Measurements from ENCODE around the gene KCNH3.

The KCNH3 gene

DNA sequence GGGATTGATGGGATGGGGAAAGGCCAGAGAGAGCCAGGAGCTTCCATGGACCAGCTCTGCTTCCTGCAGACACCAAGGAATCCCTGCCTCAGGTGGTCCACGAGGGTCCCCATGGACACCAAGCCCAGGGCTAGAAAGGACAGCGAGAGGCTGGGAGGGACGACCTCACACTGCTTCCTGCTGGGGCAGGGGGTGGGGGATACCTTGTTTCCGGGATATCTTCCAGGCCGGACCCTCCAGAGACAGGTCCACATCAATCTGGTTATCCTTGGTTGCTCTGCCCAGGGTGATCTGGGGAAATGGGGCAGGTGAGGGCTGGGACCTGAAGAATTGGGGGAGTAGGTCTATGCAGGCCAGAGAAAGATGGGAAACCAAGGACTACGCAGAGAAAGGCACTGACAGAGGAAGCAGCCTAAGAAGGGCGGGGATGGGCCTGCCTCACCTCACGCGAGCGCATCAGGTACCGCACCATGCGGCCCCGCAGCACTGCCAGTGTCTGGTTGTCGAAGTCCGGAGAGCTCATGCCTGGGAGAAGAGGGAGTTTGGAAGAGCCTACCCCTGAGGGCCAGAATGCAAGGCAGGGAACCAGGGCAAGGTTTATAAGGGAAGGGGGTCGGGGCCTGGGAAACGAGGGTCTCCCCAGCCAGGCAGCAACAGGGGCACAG lies 20.3 kb downstream of the KCNH3 start:
- DNase-seq (ENCODE audit: low read depth in 1 of 2, low spot score in 1 of 2): no peak

DNA sequence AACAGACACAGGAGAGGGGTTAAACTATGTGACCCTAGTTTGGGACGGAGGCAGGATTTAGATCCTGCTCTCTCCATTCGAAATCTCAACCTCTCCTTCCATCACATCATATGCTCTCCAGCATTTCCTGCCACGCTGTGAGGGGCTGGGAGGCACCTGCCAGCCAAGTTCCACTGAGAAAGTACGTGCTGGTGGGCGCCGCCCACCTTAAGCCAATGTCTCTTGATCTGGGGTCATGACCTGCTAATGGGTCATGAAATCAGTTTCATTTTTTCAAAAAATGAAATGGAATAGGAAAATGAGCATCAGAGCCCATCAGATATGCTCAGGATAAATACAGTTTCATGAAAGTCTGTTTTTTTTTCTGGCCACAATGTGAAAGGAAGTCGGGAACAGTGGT lies 21.9 kb downstream of the KCNH3 start:
- no peak for DNase-seq (ENCODE audit: low read depth in 1 of 2, low spot score in 1 of 2)

DNA sequence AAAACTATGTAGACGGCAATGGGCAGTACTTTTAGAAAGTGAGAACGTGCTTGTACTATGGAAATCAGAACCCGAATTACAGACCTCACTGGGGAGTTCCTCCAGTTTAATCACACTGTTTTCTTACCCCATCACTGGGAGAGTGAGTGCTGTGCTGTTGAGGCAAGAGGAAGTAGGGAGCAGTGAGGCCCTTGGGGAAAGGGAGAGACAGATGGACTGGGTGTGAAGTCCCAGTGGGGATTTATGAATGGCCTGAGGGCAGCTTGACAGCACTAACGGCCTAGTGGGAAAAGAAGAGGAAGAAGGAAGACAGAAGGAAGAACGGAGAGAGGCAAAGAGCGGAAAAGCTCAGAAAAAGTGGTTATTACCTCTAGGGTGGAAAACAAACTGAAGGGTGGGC lies 23.4 kb downstream of the KCNH3 start:
- no peak for DNase-seq (ENCODE audit: low read depth in 1 of 2, low spot score in 1 of 2)

DNA sequence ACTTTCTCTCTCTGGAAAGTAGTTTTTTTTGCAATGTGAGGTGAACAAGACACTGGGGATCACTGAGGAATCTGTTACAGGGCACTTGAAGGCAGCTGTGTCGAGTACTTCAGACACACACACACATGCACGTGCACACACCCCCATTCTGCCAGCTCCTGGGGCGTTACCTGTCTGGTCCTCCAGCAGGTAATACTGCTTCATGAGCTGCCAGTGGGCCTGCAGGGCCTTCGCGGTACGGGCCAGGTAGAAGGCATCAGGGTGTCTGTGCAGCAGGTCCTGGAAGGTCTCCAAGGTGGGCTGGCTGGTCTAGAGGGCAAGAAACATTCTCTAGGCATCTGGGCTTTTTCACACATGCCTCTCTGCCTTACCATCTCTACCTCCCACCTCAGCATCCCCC lies 24.0 kb downstream of the KCNH3 start:
- DNase-seq (ENCODE audit: low read depth in 1 of 2, low spot score in 1 of 2): no peak

DNA sequence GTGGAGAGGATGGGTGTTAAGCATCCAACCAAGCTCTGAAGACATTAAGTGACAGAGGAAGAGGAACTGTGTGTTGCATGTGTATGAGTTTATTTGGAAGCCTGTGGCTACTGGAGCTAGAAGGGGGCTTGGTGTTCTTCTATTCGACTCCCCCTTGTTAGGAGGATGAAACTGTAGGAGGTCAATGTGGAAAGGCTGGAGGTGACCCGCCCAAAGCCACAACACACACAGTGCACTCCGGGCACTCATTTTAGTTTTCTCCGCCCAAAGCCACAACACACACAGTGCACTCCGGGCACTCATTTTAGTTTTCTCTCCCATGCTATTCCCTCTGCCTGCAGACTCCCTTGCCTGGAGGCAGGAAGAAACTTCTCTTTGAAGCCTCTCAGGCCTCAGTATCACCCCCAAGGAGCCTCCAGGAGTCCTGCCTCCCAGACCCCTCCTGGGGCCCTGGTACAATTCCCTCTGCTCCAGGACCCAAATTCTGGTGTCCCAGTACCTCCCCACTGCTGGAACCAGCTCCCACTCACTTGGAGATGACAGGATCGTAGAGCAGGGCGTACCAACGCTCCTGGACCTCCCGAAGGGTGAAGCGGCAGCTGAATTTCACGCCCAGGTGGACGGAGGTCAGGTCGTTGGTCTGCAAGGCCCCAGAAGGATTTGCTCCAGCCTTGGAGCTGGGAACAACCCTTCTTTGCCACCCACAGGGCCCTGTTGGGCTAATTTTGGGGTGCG lies 25.3 kb downstream of the KCNH3 start:
- no peak for DNase-seq (ENCODE audit: low read depth in 1 of 2, low spot score in 1 of 2)

DNA sequence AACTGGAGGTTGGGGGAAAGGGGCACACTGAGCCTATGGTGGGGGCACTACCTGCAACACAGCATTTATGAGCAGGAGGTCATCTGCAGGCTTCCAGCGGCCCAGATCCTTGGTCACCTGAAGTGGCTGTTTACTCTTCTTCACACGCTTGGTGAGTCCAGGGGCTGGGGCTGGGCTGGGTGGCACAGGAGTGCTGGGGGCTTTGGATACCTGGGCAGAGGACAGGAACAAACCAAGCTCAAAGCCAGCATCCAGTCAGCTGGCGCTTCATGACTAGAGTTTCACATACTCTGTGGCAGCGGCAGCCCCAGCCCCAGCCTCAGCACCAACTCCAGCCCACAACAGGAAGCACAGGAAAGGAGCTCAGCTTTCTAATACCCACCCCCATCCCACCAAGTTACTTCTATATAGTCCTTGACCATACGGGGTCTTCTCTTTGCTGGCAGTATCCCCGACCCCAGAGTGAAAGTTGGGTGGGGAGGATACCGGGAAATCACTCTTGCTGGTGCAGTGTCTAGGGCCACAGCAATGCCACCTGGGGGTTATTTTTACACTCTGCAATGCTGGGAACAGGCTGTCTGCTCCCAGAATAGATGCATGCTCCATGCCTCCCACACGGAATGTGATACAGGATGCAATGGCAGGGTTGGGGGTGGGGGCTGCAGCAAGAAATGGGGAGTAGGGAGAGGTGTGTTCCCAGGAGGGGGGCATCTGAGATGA lies 26.0 kb downstream of the KCNH3 start:
- no peak for DNase-seq (ENCODE audit: low read depth in 1 of 2, low spot score in 1 of 2)

DNA sequence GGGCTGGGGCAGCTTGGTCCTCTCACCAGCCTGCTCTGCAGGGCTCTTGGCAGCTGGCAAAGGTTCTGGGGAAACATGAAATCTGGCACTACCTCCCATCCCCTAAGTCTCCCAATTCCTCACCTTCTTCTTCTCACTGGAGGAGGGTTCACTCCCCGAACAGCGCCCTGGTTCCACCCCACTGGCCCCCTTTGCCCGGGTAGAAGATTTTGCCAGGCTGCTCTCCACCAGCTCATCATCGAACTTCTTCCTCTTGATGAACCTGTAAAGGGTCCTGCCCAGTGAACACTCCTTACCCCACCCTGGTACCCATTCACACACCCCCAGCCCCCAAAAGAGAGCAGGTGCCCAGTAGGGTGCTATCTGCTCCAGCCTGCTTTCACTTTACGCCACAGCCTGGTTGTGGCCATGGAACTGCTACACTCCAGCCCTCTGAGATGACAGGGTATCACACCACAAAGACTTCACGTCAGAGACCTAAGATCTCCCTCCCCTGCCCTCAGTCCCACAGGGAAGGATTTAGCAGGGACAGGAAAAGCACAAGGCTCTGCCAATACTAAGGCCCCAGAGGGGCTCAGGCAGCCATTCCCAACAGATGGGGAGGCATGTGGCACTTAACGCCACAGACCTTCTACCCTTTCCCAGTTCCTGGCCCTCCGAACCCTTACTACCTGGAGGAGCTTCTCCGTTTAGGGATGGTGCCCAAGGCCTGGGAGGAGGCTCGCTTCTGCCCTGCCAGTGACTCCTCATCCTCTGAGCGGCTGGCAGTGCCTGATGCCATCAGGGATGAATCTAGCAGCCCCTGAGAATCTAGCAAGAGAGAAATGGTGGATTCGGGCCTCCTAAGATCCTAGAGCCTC lies 26.8 kb downstream of the KCNH3 start:
- DNase-seq (ENCODE audit: low read depth in 1 of 2, low spot score in 1 of 2): no peak

DNA sequence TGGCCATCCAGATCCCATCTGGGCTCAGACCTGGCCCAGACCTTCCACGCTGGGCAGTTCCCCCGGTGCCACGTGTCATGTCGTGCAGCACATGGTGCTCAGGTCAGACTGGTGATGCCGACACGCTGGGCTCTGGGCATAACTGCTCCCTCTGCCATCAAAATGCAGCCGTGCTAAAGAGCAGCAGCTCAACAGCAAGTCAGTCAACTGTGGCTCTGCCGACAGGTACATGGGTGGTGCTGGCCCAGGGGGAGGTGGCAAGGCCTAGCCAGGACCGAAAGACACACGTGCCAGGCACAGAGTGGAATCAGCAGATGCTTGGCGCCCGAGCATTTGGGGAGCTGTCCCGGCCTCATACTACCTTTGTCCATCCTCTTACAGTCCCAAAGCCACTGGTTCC lies 27.5 kb downstream of the KCNH3 start:
- no peak for DNase-seq (ENCODE audit: low read depth in 1 of 2, low spot score in 1 of 2)

DNA sequence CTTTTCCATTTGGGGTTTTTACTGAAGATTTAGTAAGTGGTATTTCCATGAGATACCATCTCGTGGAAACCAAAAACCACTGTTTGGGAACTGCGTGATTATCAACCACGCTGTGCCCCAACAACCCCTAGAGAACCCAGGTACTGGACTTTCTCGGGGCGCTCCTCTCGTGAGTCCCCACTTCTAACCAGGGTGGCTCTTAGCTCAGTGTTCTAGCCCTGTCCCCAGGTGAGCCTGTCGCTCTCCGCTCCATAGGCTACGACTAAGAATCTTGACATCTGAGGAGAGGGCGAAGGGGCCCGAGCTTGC lies 28.4 kb downstream of the KCNH3 start:
- DNase-seq (ENCODE audit: low read depth in 1 of 2, low spot score in 1 of 2): no peak

DNA sequence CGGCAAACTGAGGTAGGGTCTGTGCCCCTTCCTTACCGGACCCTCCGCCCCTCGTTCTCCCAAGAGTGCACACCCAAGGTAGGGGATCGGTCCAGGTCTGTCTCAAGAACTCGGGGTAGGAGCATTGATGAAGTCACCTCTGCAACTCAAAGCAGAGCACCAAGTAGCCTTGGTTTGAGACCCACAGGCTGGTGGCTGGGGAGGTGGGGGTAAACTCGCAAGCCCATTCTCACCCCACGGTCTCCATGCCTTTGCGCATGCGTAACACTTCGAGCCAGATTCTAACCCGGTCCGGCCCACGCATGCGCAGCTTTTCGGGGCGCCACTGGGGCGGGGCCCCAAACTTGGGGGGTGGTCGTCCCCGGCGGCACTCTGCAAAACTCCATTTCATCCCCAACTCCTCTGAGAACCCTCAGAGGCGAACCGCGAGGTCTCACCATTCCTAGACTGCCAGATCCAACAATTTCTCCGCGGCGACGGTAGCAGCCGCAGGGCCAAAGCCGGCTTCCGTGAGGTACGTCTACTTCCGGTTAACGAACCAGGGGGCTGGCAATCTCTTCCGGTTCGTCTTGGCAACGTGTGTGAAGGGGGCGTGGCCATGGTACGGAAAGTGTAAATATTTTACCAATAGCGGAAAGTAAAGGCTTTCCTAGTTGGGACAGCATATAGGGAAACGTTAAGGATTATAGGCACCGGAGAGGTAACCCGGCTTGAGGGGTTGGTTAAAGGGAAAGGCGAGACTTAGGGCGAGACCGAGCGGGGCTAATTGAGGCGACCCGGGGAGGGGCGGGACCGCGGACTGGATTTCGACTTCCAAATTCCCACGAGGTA lies 29.0 kb downstream of the KCNH3 start, which contains the start of gene MCRS1:
Gene MCRS1, minus strand, starts transcription at position 532 of the 831 bp plus-strand sequence. CDS start 1,411 bp downstream, outside the sequence.
- DNase-seq (ENCODE audit: low read depth in 1 of 2, low spot score in 1 of 2): peak; percentile 75 to 81

DNA sequence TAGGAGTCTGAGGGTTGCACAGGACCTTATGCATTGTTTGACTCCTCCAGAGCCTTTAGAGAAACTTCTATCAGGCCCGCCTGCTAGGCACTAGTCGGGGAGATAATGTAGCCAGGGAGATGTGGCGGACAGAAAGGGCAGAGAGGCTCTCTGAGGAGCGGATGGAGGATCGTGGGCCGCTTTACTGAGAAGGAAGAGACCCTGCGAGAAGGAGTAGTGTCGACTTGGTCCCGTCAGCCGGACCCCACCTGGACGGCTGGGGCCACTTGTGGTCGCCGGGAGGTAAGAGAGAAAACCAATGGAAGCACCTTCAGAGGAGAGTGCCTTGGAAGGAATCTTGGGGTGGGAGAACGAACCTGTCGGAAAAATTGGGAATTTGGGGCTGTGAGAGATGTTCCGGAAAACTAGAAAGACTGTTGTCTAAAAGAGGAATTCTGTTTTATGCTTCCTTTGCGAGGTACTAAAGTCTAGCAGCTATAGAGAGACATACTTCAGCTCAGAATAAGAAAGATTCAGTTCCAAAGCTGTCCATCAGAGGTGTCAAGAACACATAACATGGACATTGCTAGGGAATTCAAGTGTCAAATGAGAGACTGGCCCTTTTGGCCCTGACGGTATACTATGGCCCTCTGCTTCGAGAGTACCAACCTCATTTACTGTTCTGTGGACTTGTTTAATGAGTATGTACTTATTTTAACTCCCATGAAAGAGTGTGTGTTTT lies 29.8 kb downstream of the KCNH3 start:
- no peak for DNase-seq (ENCODE audit: low read depth in 1 of 2, low spot score in 1 of 2)

DNA sequence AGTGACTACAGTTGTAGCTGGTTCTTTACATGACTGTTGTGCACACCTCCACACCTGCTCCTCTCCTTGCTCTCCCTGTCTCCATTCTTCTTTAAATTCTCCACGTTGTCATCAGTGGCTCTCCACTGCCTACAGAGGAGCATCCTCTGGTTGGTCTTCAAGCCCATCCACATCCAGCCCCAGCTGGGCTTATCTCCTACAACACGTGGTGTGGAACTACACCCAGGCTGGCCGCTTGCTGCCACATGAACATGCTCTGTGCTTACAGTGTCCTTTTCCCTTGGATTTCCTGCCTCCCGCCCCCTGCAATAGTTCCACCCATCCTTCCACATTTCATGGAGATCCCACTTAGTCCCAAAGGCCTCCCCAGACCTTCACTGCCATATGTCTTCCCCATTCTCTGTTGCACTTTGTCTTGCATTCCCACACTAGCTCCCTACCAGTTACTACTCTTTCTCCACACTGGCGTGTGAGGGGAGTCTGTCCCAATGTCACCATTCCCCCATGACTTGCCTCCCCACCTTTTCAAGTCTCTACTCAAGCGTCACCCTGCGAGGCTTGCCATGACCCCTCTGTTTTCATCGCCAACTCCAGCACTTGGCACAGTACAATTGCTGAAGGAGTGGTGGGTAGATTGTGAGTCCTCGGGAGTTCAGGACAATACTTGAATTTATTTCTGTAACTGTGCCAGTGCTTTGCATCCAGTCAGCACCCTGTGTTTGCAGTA lies 38.9 kb downstream of the KCNH3 start:
- no peak for DNase-seq (ENCODE audit: low read depth in 1 of 2, low spot score in 1 of 2)

DNA sequence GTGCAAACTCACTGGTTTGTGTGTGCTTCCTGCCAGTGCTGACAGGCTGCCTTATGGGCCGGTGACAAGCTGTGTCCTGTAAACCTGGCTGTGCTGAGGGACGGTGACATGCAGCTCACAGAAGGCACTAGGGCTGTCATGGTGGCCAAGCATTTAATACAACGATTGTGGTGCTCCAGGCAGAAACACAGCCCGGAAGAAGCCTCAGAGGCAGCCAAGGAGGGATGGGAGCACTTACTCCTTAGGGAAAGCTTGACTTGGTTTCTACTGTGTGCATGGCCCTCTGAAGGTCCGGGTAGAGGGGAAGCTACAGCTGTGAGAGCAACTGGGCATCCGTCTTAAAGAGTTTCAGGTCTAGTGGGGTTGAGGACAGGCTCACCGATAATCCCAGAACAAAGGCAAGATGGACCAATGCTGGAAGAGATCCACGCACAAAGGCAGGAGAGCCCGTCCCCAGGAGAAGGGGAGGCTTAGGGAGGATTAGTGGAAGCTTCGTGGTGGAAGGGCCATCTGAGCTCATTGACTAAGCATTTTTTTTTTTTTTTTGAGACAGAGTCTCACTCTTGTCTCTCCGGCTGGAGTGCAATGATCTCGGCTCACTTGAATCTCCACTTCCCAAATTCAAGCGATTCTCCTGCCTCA lies 39.8 kb downstream of the KCNH3 start:
- DNase-seq (ENCODE audit: low read depth in 1 of 2, low spot score in 1 of 2): no peak

DNA sequence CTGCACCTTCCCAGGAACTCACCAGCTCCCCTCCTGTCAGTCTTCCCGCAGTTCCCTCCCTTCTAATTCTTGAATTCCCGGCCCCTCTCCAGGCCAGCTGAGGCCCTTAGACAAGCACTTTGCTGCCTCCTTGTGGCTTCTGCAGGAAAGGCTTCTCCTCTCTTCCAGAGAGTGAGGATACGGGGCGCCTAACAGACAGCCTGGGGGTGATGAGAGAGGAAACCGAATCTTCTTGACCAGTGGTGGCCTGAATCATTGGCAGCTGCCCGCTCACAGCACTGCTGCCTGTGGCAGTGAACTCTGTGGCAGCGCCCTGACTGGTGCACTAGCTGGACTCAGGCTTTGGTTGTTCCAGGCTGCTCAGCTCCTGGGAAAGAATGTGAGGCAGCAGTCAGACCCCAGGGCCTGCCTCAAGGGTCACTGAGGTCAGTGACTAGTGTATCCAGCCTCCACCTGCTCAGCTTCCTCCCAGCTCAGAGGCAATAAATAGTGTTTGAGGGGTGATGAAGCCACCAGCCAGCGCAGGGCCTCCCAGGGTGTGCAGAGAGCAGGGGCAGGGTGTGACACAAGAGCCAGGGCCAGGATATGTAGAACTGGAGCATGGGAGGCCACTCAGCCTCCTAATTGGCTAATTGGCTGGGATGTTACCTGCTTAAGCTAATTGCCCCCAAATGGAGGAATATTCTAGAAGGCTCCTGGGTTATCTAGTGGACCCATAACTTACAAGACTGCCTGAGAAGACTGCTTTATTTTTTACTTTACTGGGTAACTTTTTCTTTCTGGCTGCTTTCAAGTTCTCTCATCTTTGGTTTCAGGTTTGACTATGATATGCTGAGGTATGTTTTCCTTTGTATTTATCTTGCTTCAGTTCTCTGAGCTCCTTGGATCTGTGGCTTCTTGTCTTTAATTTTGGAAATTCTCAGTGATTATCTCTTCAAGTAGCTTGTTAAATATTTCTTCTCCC lies 42.0 kb downstream of the KCNH3 start:
- DNase-seq (ENCODE audit: low read depth in 1 of 2, low spot score in 1 of 2): peak in 1 of 2 donors; percentile 22

DNA sequence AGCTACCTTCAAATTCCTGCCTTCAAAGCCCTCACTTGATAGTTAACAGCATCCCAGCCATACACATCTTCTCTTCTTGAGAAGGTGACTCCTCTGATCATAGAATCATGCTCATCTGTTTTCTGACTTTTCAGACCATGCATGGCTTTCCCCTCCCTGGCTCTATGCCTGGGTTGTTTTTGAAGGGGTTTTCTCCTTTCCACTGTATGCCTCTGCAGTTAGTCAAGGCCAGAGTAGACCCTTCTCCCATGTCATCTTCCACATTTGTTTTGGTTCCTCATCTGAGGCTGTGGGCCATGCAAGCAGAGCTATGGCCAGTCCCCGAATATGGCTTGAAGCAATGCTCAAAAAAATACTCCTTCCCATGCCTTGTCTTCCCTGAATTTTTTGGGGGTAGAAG lies 43.4 kb downstream of the KCNH3 start:
- DNase-seq (ENCODE audit: low read depth in 1 of 2, low spot score in 1 of 2): no peak

DNA sequence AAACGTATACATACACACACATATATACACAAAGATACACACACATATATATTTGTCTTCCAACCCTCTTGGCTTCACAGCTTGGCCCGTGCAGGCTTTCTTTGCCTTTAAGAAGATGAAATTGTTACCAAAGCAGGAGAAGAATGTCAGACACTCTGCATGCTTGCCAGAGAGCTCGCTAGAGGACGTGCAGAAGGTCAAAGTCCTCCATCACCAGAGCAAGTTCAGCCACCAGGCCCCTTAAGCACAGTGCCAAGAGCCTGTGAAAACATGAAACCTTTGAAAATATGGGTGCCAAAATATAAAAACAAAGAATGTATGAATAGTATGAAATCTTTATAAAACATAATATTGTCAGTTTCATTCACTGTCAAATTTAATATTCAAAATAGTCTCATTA lies 44.0 kb downstream of the KCNH3 start:
- no peak for DNase-seq (ENCODE audit: low read depth in 1 of 2, low spot score in 1 of 2)

DNA sequence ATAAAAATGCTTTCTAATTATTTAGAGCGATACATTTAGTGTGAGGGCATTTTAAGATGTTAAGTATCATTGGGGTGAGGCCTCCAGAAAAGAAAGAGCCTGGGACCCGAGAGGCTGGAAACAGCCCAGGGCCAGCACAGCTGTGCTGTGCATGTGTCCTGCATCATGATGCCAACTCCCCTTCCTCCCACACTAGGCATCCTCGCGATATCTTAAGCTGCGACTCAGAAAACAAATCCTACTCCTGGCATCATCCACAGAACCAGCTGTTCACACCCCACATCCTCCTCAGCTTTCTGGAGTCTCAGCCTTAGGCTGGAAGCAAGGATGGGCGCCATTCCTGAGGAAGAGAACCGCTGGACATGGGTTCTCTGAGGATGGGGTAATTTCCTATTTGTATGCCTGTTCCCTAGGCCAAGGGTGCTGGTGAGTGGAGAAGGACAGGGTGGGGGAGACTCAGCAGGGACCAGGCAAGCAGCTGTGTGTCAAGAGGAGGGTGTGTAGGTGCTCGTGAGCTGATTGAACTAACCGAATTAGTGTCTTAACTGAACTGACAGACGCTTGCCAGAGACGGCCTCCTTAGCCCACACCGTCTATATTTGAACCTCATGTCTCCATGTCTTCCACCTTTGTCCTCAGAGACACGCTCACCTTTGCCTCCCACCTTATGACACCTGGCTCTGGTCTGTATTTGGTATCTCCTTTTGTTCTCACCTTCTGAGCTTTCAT lies 44.7 kb downstream of the KCNH3 start:
- no peak for DNase-seq (ENCODE audit: low read depth in 1 of 2, low spot score in 1 of 2)

Measured in activated T-helper 1 cell treated with anti-CD3 and anti-CD28 coated beads, Interleukin-2, amount 50 U/mL, for 16 hours (primary cell).